Fibroblast of lung (primary cell): ENCODE data around the gene ZNF775. TPM values are rescaled to one million over a fixed set of nuclear protein-coding genes. Genes with fewer than 3 reads are reported as not detected.

Experiments
- DNase-seq, 2 donors: peaks; one replicate each; pipeline versions ENCODE4 v3.0.0 to v3.0.0-alpha.2; 2010; ENCODE audit warnings: low read depth in 2 of 2
- H2AFZ ChIP-seq: 2 replicates; pipeline ENCODE4 v1.5.1; 2012; ENCODE audit warnings: low read length, control low read depth, inconsistent platforms
- H3K27ac ChIP-seq: 2 replicates; pipeline ENCODE4 v1.5.1; 2011; ENCODE audit warnings: low read length, control low read depth; ENCODE audit not compliant: insufficient read depth
- H3K27me3 ChIP-seq: 2 replicates; pipeline ENCODE4 v1.5.1; 2011; ENCODE audit warnings: mild to moderate bottlenecking, low read length; ENCODE audit not compliant: control insufficient read depth, insufficient read depth
- H3K36me3 ChIP-seq: 2 replicates; pipeline ENCODE4 v1.5.1; 2011; ENCODE audit warnings: low read length; ENCODE audit not compliant: control insufficient read depth, insufficient read depth
- H3K4me1 ChIP-seq: 2 replicates; pipeline ENCODE4 v1.5.1; 2011; ENCODE audit warnings: low read length; ENCODE audit not compliant: control insufficient read depth, insufficient read depth; ENCODE audit errors: extremely low read depth
- H3K4me2 ChIP-seq: 2 replicates; pipeline ENCODE4 v1.5.1; 2011; ENCODE audit warnings: low read length, control low read depth; ENCODE audit not compliant: insufficient read depth; ENCODE audit errors: extremely low read depth
- H3K4me3 ChIP-seq, 4 experiments: fragments of 200-600 bp in 1 of 4; sonication (generic) in 1 of 4; replicated peaks in 1 of 4; 2 replicates each; pipeline ENCODE4 v1.5.1; 2011 to 2016; ENCODE audit warnings: low read length in 4 of 4, low read depth in 3 of 4, mild to moderate bottlenecking in 3 of 4, control low read depth in 2 of 4, inconsistent platforms in 1 of 4, mixed read lengths in 1 of 4; ENCODE audit not compliant: insufficient read depth in 1 of 4; ENCODE audit errors: control extremely low read depth in 1 of 4
- H3K79me2 ChIP-seq: 2 replicates; pipeline ENCODE4 v1.5.1; 2012; ENCODE audit warnings: mild to moderate bottlenecking, low read length, inconsistent platforms; ENCODE audit not compliant: control insufficient read depth, insufficient read depth
- H3K9ac ChIP-seq: 2 replicates; pipeline ENCODE4 v1.5.1; 2011; ENCODE audit warnings: mild to moderate bottlenecking, low read length, control low read depth; ENCODE audit not compliant: insufficient read depth
- H3K9me3 ChIP-seq: 2 replicates; pipeline ENCODE4 v1.5.1; 2012; ENCODE audit warnings: low read depth, low read length; ENCODE audit not compliant: control insufficient read depth, insufficient read depth
- H4K20me1 ChIP-seq: 2 replicates; pipeline ENCODE4 v1.5.1; 2011; ENCODE audit warnings: low read length; ENCODE audit not compliant: control insufficient read depth, insufficient read depth; ENCODE audit errors: extremely low read depth
- CTCF ChIP-seq, 2 donors: IDR thresholded peaks in 1 of 2; conservative IDR thresholded peaks in 1 of 2; 1 replicate in 1 of 2; 2 replicates in 1 of 2; pipeline ENCODE4 v1.5.1; 2011 to 2012; ENCODE audit warnings: low read length in 2 of 2, control low read depth in 1 of 2, inconsistent platforms in 1 of 2, low read depth in 1 of 2, mild to moderate bottlenecking in 1 of 2
- EZH2 ChIP-seq: IDR thresholded peaks from 2 replicates; pipeline ENCODE4 v1.5.1; 2012; ENCODE audit warnings: low read length, control low read depth, mild to moderate bottlenecking; ENCODE audit errors: missing control alignments
- polyA plus RNA-seq, 2 donors: library from polyadenylated mRNA; depleted of rRNA in 1 of 2; stranded (reverse) in 1 of 2; unstranded in 1 of 2; fragments of >200 nt; gene quantifications; 2 replicates each; pipeline ENCODE4 v1.2.1, GENCODE V29; 2011 to 2012; ENCODE audit warnings: missing spikeins in 1 of 2
- total RNA-seq: library from RNA; depleted of rRNA; stranded (reverse); fragments of >200 nt; gene quantifications from 2 replicates; pipeline ENCODE4 v1.2.1, GENCODE V29; 2014

Gene ZNF775
- total and polyA plus RNA-seq, 2 donors (not counting 1 experiment from before 2014, with no cell fraction given) = 1.2 to 9.6 TPM

GRCh38 chr7:150378115-150378852 is 846 bp upstream of the ZNF775 start:
- Histone ChIP-seq H3K27ac (peak overlapping the region; percentile 80), H3K4me3 (peak overlapping the region; percentile 53 to 82 (median 64)), H4K20me1 (no peaks in the 10 kb centered on the region), H3K4me1 (peaks cover 7% of the 10 kb centered on the region), H3K9ac (peak overlapping the region; percentile 77), H3K36me3 (peaks cover 4% of the 10 kb centered on the region), H3K9me3 (no peaks in the 10 kb centered on the region), H3K27me3 (no peaks in the 10 kb centered on the region), H3K4me2 (peak overlapping the region; percentile 81), H2AFZ (peak overlapping the region; percentile 22), H3K79me2 (peaks cover 5% of the 10 kb centered on the region)
- no peak for TF ChIP-seq EZH2
- TF ChIP-seq CTCF (conservative IDR thresholded peaks at IDR 0.05 in 1 of 2, IDR thresholded peaks at IDR 0.05 in 1 of 2; ENCODE audit: low read depth in 1 of 2, low read length in 2 of 2) = peak in 1 of 2 donors; percentile 8
- peak; percentile 57 to 80 for DNase-seq

GRCh38 chr7:150379441-150380379 is 580 bp downstream of the ZNF775 start:
- no peak for TF ChIP-seq CTCF (conservative IDR thresholded peaks at IDR 0.05 in 1 of 2, IDR thresholded peaks at IDR 0.05 in 1 of 2; ENCODE audit: low read depth in 1 of 2, low read length in 2 of 2)
- TF ChIP-seq EZH2 = no peak
- Histone ChIP-seq H3K79me2 (peaks cover 5% of the 10 kb centered on the region), H3K9me3 (no peaks in the 10 kb centered on the region), H3K4me2 (peak overlapping the region; percentile 79), H3K27me3 (no peaks in the 10 kb centered on the region), H3K36me3 (no peaks in the 10 kb centered on the region), H3K4me3 (peak overlapping the region; percentile 78 to 86 (median 84)), H3K4me1 (peaks cover 7% of the 10 kb centered on the region), H2AFZ (peak overlapping the region; percentile 80), H3K27ac (peak overlapping the region; percentile 52), H3K9ac (peak overlapping the region; percentile 63), H4K20me1 (no peaks in the 10 kb centered on the region)
- peak in 1 of 2 donors; percentile 21 for DNase-seq

GRCh38 chr7:150380463-150380862 is 1.3 kb downstream of the ZNF775 start:
- no peak for DNase-seq
- TF ChIP-seq EZH2 (no peak), CTCF (conservative IDR thresholded peaks at IDR 0.05 in 1 of 2, IDR thresholded peaks at IDR 0.05 in 1 of 2; ENCODE audit: low read depth in 1 of 2, low read length in 2 of 2) (no peak)
- no peaks in the 10 kb centered on the region for H3K36me3 ChIP-seq
- H4K20me1 ChIP-seq = no peaks in the 10 kb centered on the region
- H3K4me1 ChIP-seq = peaks cover 7% of the 10 kb centered on the region
- H3K4me3 ChIP-seq = peak overlapping the region in 3 of 4 experiments; percentile 78 to 85 (median 82)
- H2AFZ ChIP-seq = no peak overlapping the region
- H3K27ac ChIP-seq = no peak overlapping the region
- H3K79me2 ChIP-seq = peaks cover 5% of the 10 kb centered on the region
- H3K9ac ChIP-seq = no peak overlapping the region
- H3K27me3 ChIP-seq = no peaks in the 10 kb centered on the region
- peak overlapping the region; percentile 79 for H3K4me2 ChIP-seq
- H3K9me3 ChIP-seq = no peaks in the 10 kb centered on the region
